ENCODE data around the gene LRRN1. TPM values are rescaled to one million over a fixed set of nuclear protein-coding genes. Genes with fewer than 3 reads are reported as not detected.
"Not testable (repeated sequence)": the region's sequence is repeated elsewhere in the genome, so short reads cannot be mapped to it uniquely, and the experiment has no call there.

Gene LRRN1
- polyA plus RNA-seq, 4 donors, result 15.5 to 21.7 (median 17.1) TPM

DNA sequence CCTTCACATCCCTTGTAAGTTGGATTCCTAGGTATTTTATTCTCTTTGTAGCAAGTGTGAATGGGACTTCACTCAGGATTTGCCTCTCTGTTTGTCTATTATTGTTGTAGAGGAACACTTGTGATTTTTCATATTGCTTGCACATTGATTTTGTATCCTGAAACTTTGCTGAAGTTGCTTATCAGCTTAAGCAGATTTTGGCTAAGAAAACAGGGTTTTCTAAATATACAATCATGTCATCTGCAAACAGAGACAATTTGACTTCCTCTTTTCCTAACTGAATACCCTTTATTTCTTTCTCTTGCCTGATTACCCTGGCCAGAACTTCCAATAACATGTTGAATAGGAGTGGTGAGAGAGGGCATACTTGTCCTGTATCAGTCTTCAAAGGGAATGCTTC lies 88.1 kb downstream of the LRRN1 start:
- not testable (repeated sequence) for DNase-seq (ENCODE audit: low read depth in 4 of 4, low spot score in 2 of 4)

DNA sequence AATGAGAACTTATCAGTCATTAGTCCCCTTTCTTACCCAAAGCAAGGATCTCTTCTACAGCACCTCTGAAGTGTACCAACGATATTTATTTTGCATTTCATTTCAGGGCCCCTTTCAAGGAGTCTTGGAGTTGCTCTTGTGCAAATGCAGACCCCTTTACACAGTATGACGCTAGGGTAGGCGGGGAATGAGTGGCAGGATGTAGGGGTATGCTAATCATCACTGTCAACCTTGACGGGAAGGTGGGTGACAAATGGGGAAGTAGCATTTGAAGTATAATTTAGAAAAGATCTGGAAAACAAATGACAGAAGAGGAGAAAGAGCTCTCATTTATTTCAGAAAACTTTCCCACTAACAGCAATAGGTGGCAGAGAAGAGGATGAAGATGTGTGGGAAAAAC lies 94.4 kb downstream of the LRRN1 start:
- no peak for DNase-seq (ENCODE audit: low read depth in 4 of 4, low spot score in 2 of 4)

Data from left renal cortex interstitium (tissue), 4 donors.